Neutrophil (primary cell): ENCODE results near the gene TAX1BP1.
"Not testable (repeated sequence)": the region's sequence is repeated elsewhere in the genome, so short reads cannot be mapped to it uniquely, and the experiment has no call there.

Experiments used
- H3K27ac ChIP-seq: fragments of 200-600 bp; sonication (generic); 2 replicates; pipeline ENCODE4 v1.5.1; 2016; ENCODE audit warnings: mild to moderate bottlenecking, moderate library complexity
- H3K27me3 ChIP-seq: fragments of 200-600 bp; sonication (generic); 2 replicates; pipeline ENCODE4 v1.6.0; 2016; ENCODE audit warnings: mild to moderate bottlenecking
- H3K36me3 ChIP-seq: fragments of 200-600 bp; sonication (generic); 2 replicates; pipeline ENCODE4 v1.5.1; 2017
- H3K4me1 ChIP-seq, 2 experiments: fragments of 200-600 bp in 1 of 2; sonication (generic) in 1 of 2; 1 replicate in 1 of 2; 2 replicates in 1 of 2; pipeline versions ENCODE4 v1.5.1 to v1.6.1; 2013 to 2016; ENCODE audit warnings: low read depth in 1 of 2, low read length in 1 of 2, mild to moderate bottlenecking in 1 of 2, moderate library complexity in 1 of 2; ENCODE audit not compliant: control insufficient read depth in 1 of 2, insufficient read depth in 1 of 2
- H3K4me3 ChIP-seq, 2 experiments: fragments of 200-600 bp in 1 of 2; sonication (generic) in 1 of 2; 1 replicate in 1 of 2; 2 replicates in 1 of 2; pipeline ENCODE4 v1.5.1; 2013 to 2016; ENCODE audit warnings: low read depth in 1 of 2, low read length in 1 of 2, mild to moderate bottlenecking in 1 of 2, moderate library complexity in 1 of 2
- H3K9me3 ChIP-seq: fragments of 200-600 bp; sonication (generic); 2 replicates; pipeline ENCODE4 v1.5.1; 2016
- CTCF ChIP-seq: fragments of 200-600 bp; sonication (generic); IDR thresholded peaks from 2 replicates; pipeline ENCODE4 v1.5.1; 2016; ENCODE audit warnings: antibody characterized with exemption

Gene TAX1BP1

GRCh38 chr7:27850531-27850930, 110.6 kb downstream of the TAX1BP1 start:
- H3K36me3 ChIP-seq, result no peaks in the 10 kb centered on the region
- no peaks in the 10 kb centered on the region for H3K4me1 ChIP-seq
- no peaks in the 10 kb centered on the region for H3K9me3 ChIP-seq
- no peak for TF ChIP-seq CTCF
- no peak overlapping the region for H3K27ac ChIP-seq
- H3K27me3 ChIP-seq, result no peaks in the 10 kb centered on the region
- no peak overlapping the region for H3K4me3 ChIP-seq

GRCh38 chr7:27856703-27857485, 116.9 kb downstream of the TAX1BP1 start:
- not testable (repeated sequence) for H3K27me3 ChIP-seq, H3K36me3 ChIP-seq, H3K4me3 ChIP-seq, H3K9me3 ChIP-seq, H3K27ac ChIP-seq, H3K4me1 ChIP-seq

DNA sequence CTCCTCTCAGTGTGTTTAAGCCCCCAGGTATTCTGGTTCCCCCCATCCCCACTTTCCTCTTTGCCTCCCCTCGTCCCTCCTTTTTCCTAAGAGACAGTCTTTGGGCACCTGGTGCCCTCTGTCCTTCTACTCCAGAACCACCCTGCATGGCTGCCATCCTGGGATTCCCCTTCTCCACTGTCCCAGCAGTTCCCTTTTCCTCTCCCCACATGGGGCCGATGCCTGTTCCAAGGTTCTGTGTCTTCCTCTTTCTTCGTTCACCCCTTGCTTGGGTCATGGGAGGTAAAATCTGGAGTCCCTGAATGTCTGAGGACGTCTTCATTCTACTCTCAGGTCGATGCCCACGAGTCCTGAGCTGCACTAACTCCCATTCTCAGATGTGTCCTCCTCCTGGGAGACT, 120.8 kb downstream of the TAX1BP1 start:
- H3K4me1 ChIP-seq, result no peaks in the 10 kb centered on the region
- no peaks in the 10 kb centered on the region for H3K36me3 ChIP-seq
- no peak for TF ChIP-seq CTCF
- H3K4me3 ChIP-seq, result no peak overlapping the region
- H3K27ac ChIP-seq, result no peak overlapping the region
- H3K9me3 ChIP-seq, result no peaks in the 10 kb centered on the region
- no peaks in the 10 kb centered on the region for H3K27me3 ChIP-seq

DNA sequence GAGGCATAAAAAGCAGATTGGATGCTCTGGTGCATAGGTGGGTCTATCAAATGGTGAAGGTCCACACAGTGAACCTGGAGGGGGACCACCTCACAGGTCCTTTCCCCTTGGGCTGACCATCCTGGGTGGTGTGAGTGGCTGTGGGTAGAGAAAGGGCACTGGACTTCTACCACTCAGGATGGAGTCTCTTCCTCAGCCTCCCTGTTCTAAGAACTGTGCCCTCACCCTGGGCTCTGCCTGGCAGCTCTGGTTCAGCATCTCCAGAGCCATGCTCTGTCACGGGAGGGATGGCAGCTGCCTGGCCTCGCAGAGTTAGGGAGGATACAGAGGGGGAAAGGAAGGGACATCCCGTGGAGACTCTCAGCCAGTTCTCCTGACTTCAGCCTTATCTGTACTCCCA, 121.8 kb downstream of the TAX1BP1 start:
- H3K4me3 ChIP-seq, result no peak overlapping the region
- no peak overlapping the region for H3K27ac ChIP-seq
- TF ChIP-seq CTCF, result no peak
- H3K27me3 ChIP-seq, result no peaks in the 10 kb centered on the region
- H3K36me3 ChIP-seq, result peaks cover 2% of the 10 kb centered on the region
- H3K4me1 ChIP-seq, result no peaks in the 10 kb centered on the region
- no peaks in the 10 kb centered on the region for H3K9me3 ChIP-seq

DNA sequence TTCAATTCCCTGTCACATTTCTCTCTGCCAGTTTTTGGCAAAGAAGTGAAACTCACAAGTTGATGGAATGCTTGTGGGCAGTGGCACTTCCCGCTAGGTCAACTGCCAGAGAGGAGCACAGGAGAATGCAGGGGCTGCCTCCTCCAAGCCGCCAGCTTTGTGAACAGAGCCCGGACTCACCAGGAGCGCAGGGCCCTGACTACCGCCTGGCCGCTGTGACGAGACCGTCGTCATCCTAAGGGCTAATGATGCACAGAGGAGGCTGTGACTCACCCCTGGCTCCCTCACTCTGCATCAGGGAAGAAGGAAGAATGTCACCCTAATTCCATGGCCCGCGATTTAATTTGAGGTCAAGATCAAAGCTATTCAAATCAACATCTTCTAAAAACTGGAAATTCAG, 123.9 kb downstream of the TAX1BP1 start:
- H3K27me3 ChIP-seq, result no peaks in the 10 kb centered on the region
- no peaks in the 10 kb centered on the region for H3K4me1 ChIP-seq
- H3K4me3 ChIP-seq, result no peak overlapping the region
- no peak overlapping the region for H3K27ac ChIP-seq
- no peaks in the 10 kb centered on the region for H3K9me3 ChIP-seq
- no peak for TF ChIP-seq CTCF
- H3K36me3 ChIP-seq, result peaks cover 4% of the 10 kb centered on the region

- H3K4me1 ChIP-seq, result no peaks in the 10 kb centered on the region
- TF ChIP-seq CTCF, result no peak
- H3K27me3 ChIP-seq, result no peaks in the 10 kb centered on the region
- peaks cover 4% of the 10 kb centered on the region for H3K36me3 ChIP-seq
- no peak overlapping the region for H3K27ac ChIP-seq
- no peak overlapping the region for H3K4me3 ChIP-seq
- H3K9me3 ChIP-seq, result no peaks in the 10 kb centered on the region
These were observed 126.3 kb downstream of the TAX1BP1 start for GRCh38 chr7:27866256-27866655.
